SK-N-MC (cell line): ENCODE data around the gene SLC9C1.

ENCODE experiments used
- EZH2 ChIP-seq: fragments of 200-600 bp; sonication (generic); IDR thresholded peaks from one replicate; pipeline ENCODE4 v1.6.1; 2017; ENCODE audit warnings: antibody characterized with exemption
- FOXP2 ChIP-seq: optimal IDR thresholded peaks from 2 replicates; pipeline ENCODE3; 2011; ENCODE audit warnings: mild to moderate bottlenecking, moderate library complexity; ENCODE audit not compliant: insufficient read depth; ENCODE audit errors: extremely low read length, control extremely low read depth
- POLR2AphosphoS5 ChIP-seq: IDR thresholded peaks from 2 replicates; pipeline ENCODE4 v1.6.1; 2012; ENCODE audit warnings: mild to moderate bottlenecking, low read depth, low read length, borderline replicate concordance

- no peak for TF ChIP-seq EZH2
- no peak for TF ChIP-seq POLR2AphosphoS5
- TF ChIP-seq FOXP2: no peak
Measured at GRCh38 chr3:112092496-112093179, 201.4 kb downstream of the SLC9C1 start.
